ENCODE data around the gene SLC47A1. TPM values are rescaled to one million over a fixed set of nuclear protein-coding genes. Genes with fewer than 3 reads are reported as not detected.

The SLC47A1 gene
- polyA plus RNA-seq, 2 of the 4 experiments (the other 2 are of a cell fraction), result 21.1 to 24.6 TPM

- TF ChIP-seq EHMT2 (IDR thresholded peaks at IDR 0.05; ENCODE audit: low read depth), result no peak
- TF ChIP-seq RNF2 (IDR thresholded peaks at IDR 0.05; ENCODE audit: borderline replicate concordance, low read depth), result no peak
- no peak overlapping the region for H3K4me2 ChIP-seq
- 95% methylated on average over 15 of the region's 15 CpGs for WGBS (ENCODE audit: missing lambda C conversion rate)
- no peak overlapping the region for H3K4me3 ChIP-seq
- H3K4me1 ChIP-seq, result no peaks in the 10 kb centered on the region
- no peak for ATAC-seq
- DNase-seq (ENCODE audit: low read depth in 1 of 2, low spot score in 1 of 2), result no peak
- no peak overlapping the region for H3K27ac ChIP-seq
- ChIA-PET POLR2A (no interaction called here), CTCF (interaction anchor here (0.6 to 3.0 kb wide), 5 partner anchors 25 to 211 kb away, joined by 3 to 7 read pairs (median 4); no protein-coding TSS in a partner anchor)
- FAIRE-seq, result peak; percentile 54
- no peaks in the 10 kb centered on the region for H3K9me3 ChIP-seq
These were observed 32.3 kb downstream of the SLC47A1 start for GRCh38 chr17:19565817-19566575.

GRCh38 chr17:19567216-19568015 lies 33.8 kb downstream of the SLC47A1 start:
- CTCF ChIA-PET, result interaction anchor here (0.5 to 3.0 kb wide), 7 partner anchors 8 to 199 kb away, joined by 3 to 7 read pairs (median 3); no protein-coding TSS in a partner anchor

GRCh38 chr17:19568016-19568350 lies 34.3 kb downstream of the SLC47A1 start:
- Histone ChIP-seq H3K4me1 (no peaks in the 10 kb centered on the region), H3K9me3 (no peaks in the 10 kb centered on the region), H3K4me2 (no peak overlapping the region), H3K4me3 (no peak overlapping the region), H3K27ac (no peak overlapping the region)
- POLR2A ChIA-PET, result no interaction called here
- WGBS (ENCODE audit: missing lambda C conversion rate), result 93% methylated on average over 1 of the region's 1 CpG
- FAIRE-seq, result no peak
- no peak for DNase-seq (ENCODE audit: low read depth in 1 of 2, low spot score in 1 of 2)
- TF ChIP-seq GATA3 (IDR thresholded peaks at IDR 0.05; ENCODE audit: borderline replicate concordance) (no peak), RAD21 (conservative IDR thresholded peaks at IDR 0.05 in 1 of 2, IDR thresholded peaks at IDR 0.05 in 1 of 2) (no peak), TFCP2L1 (CRISPR knock-in tag; IDR thresholded peaks at IDR 0.05) (no peak), MAFK (IDR thresholded peaks at IDR 0.05; ENCODE audit: partially characterized antibody) (no peak)
- CTCF ChIA-PET, result interaction anchor here (0.8 to 2.4 kb wide), 4 partner anchors 16 to 199 kb away, joined by 3 to 6 read pairs (median 3); no protein-coding TSS in a partner anchor
- ATAC-seq, result no peak

More at GRCh38 chr17:19567216-19568015, 33.8 kb downstream of the SLC47A1 start:
- POLR2A ChIA-PET, result no interaction called here
- FAIRE-seq, result no peak
- no peak for TF ChIP-seq ZNF302 (CRISPR knock-in tag; IDR thresholded peaks at IDR 0.05)
- no peak for TF ChIP-seq HDAC2 (IDR thresholded peaks at IDR 0.05)
- TF ChIP-seq EHMT2 (IDR thresholded peaks at IDR 0.05; ENCODE audit: low read depth), result no peak
- TF ChIP-seq MAZ (IDR thresholded peaks at IDR 0.05; ENCODE audit: borderline replicate concordance, low read depth, low read length), result no peak
- TF ChIP-seq MAFK (IDR thresholded peaks at IDR 0.05; ENCODE audit: partially characterized antibody), result no peak
- TF ChIP-seq POLR2A (IDR thresholded peaks at IDR 0.05; ENCODE audit: low read length), result no peak
- TF ChIP-seq NPAS2 (CRISPR knock-in tag; IDR thresholded peaks at IDR 0.05; ENCODE audit: borderline replicate concordance), result no peak
- no peak for TF ChIP-seq NFE2L2 (conservative IDR thresholded peaks at IDR 0.05; ENCODE audit: low read length)
- TF ChIP-seq SMC3 (IDR thresholded peaks at IDR 0.05), result no peak
- TF ChIP-seq NR3C1 (IDR thresholded peaks at IDR 0.05), result no peak
- WGBS (ENCODE audit: missing lambda C conversion rate), result 90% methylated on average over 23 of the region's 23 CpGs
- Histone ChIP-seq H3K27ac (no peak overlapping the region), H3K4me3 (no peak overlapping the region), H3K4me1 (no peaks in the 10 kb centered on the region), H3K4me2 (no peak overlapping the region), H3K9me3 (no peaks in the 10 kb centered on the region)
- ATAC-seq, result peak; percentile 37 to 40; a peak in 2 of 6 replicates
- no peak for DNase-seq (ENCODE audit: low read depth in 1 of 2, low spot score in 1 of 2)

GRCh38 chr17:19569785-19570543 lies 36.3 kb downstream of the SLC47A1 start:
- H3K4me3 ChIP-seq, result no peak overlapping the region
- no peaks in the 10 kb centered on the region for H3K9me3 ChIP-seq
- no peak overlapping the region for H3K4me2 ChIP-seq
- DNase-seq (ENCODE audit: low read depth in 1 of 2, low spot score in 1 of 2) (no peak), ATAC-seq (no peak), FAIRE-seq (no peak)
- 92% methylated on average over 3 of the region's 3 CpGs for WGBS (ENCODE audit: missing lambda C conversion rate)
- TF ChIP-seq RCOR1 (IDR thresholded peaks at IDR 0.05; ENCODE audit: low read depth, low read length), result no peak
- no peak for TF ChIP-seq HDAC2 (IDR thresholded peaks at IDR 0.05)
- TF ChIP-seq KDM5A (IDR thresholded peaks at IDR 0.05), result no peak
- TF ChIP-seq CHD2 (IDR thresholded peaks at IDR 0.05; ENCODE audit: low read length, partially characterized antibody), result no peak
- TF ChIP-seq POLR2A (IDR thresholded peaks at IDR 0.05; ENCODE audit: low read length), result no peak
- no peak for TF ChIP-seq SMC3 (IDR thresholded peaks at IDR 0.05)
- no peak for TF ChIP-seq HOXA7 (CRISPR knock-in tag; IDR thresholded peaks at IDR 0.05)
- POLR2A ChIA-PET, result interaction anchor here (1.2 kb wide), 1 partner anchor 78 kb away, joined by 5 read pairs; the partner anchor contains the start of gene ALDH3A2
- no peak overlapping the region for H3K27ac ChIP-seq
- CTCF ChIA-PET, result interaction anchor here (0.6 to 1.4 kb wide), 4 partner anchors 8 to 196 kb away, joined by 3 to 4 read pairs (median 4); no protein-coding TSS in a partner anchor
- H3K4me1 ChIP-seq, result no peaks in the 10 kb centered on the region

All from A549 (cell line).